Measurements from ENCODE around the gene LRRK1.

The LRRK1 gene

GRCh38 chr15:100999369-100999768, 80.2 kb downstream of the LRRK1 start:
- no peak for TF ChIP-seq CTCF (conservative IDR thresholded peaks at IDR 0.05; ENCODE audit: low read length)
- no peak overlapping the region for H3K4me3 ChIP-seq (ENCODE audit: low read length)
- DNase-seq (ENCODE audit: low read depth) = peak; percentile 75

DNA sequence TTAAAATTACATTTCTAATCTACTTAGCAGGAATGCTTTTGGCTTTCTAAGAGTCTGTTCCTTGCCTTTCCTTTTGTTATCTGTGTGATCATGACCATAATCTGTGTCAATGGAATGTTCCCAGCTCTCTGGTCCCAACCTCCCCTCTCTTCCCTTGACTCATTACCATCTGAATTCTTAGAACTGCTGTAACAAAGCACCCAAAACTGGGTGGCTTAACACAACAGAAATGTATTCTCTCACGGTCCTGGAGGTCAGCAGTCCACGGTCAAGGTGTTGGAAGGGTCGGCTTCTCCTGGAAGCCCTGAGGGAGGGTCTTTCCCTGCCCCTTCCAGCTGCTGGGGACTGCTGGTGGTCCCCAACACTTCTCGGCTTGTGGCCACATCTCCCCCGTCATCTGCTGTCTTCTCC, 81.1 kb downstream of the LRRK1 start:
- DNase-seq (ENCODE audit: low read depth) = peak; percentile 43
- no peak for TF ChIP-seq CTCF (conservative IDR thresholded peaks at IDR 0.05; ENCODE audit: low read length)
- no peak overlapping the region for H3K4me3 ChIP-seq (ENCODE audit: low read length)

- TF ChIP-seq CTCF (conservative IDR thresholded peaks at IDR 0.05; ENCODE audit: low read length) = no peak
- no peak overlapping the region for H3K4me3 ChIP-seq (ENCODE audit: low read length)
- no peak for DNase-seq (ENCODE audit: low read depth)
Measured at GRCh38 chr15:101001056-101001455, 81.9 kb downstream of the LRRK1 start.

DNA sequence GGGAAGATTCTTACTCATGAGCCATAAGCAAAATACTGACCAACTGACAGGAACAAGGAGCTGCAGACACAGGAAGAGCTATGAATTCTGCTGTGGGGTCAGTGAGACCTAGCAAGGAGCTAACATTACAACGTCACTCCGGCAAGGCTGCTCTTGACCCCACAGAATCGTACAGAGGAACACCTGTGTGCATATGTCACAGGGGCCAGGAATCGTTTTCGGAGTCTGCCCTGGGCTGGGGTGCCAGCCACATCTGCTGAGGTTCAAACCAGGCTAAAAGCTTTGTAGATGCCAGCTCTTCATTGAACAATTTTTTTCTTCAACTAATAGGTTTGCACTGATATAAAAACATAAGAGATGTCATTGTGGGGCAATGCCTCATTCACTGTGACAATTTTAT, 82.6 kb downstream of the LRRK1 start:
- no peak overlapping the region for H3K4me3 ChIP-seq (ENCODE audit: low read length)
- no peak for TF ChIP-seq CTCF (conservative IDR thresholded peaks at IDR 0.05; ENCODE audit: low read length)
- DNase-seq (ENCODE audit: low read depth) = no peak

DNA sequence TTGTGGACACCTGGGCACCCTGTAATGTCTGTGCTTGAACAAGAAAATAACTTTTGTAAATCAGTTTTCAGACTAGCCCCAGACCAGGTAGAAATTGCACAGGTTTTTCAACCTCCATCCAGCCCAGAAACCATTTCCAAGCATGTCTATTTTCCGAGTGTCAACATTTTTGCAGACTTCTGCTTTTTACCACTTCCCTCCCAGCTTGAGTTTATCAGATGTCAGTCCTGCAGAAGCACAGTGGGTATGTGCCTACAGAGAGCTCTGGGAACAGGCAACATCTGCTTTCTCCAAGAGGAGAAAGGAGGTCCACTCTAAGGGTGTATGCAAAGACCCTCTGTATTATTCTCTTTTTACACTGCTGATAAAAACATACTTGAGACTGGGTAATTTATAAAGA, 83.9 kb downstream of the LRRK1 start:
- TF ChIP-seq CTCF (conservative IDR thresholded peaks at IDR 0.05; ENCODE audit: low read length) = no peak

DNA sequence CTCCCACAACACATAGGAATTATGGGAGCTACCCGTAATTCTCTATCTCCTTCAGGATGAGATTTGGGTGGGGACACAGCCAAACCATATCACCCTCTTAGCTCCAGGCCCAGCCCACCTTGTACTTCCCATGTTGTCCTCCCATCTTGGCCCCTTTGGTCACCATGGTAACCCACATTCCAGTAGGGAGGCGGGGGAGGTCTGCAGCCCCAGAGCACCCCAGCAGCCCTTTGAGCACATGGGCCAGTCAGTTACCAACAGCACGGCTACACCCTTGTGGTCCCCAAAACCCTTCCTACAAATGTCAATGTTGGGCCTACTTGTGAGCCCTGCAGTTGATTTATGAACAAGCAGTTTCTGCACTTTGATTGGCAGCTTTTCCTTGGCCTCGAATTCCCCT, 84.5 kb downstream of the LRRK1 start:
- no peak for DNase-seq (ENCODE audit: low read depth)
- no peak overlapping the region for H3K4me3 ChIP-seq (ENCODE audit: low read length)
- TF ChIP-seq CTCF (conservative IDR thresholded peaks at IDR 0.05; ENCODE audit: low read length) = no peak

More for the DNA sequence above, 83.9 kb downstream of the LRRK1 start:
- no peak for DNase-seq (ENCODE audit: low read depth)
- H3K4me3 ChIP-seq (ENCODE audit: low read length) = no peak overlapping the region

DNA sequence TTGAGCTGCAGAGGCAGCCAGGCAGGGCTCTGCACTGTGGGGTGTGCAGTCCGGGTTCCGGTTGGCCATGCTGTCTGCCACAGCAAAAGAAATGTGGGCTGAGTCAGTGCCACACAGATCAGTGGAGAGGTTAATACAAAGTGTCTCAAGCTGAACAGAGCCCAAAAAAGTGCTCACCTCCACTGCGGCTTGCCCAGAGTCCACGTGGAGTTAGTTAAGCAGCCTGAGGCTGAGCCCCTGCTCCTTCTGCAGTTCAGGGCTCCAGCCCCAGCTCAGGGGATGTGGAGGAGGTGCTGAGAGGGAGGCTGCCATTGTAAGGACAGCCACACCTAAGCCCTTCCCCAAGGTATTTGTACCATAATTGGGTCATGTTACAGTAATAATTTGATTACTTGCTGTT, 85.3 kb downstream of the LRRK1 start:
- H3K4me3 ChIP-seq (ENCODE audit: low read length) = no peak overlapping the region
- DNase-seq (ENCODE audit: low read depth) = no peak
- TF ChIP-seq CTCF (conservative IDR thresholded peaks at IDR 0.05; ENCODE audit: low read length) = no peak

Measured in AG10803 (cell line).